H1 (cell line): ENCODE data around the gene BHLHE23. TPM values are rescaled to one million over a fixed set of nuclear protein-coding genes. Genes with fewer than 3 reads are reported as not detected.

Source experiments
- polyA plus RNA-seq, 7 experiments: library from polyadenylated mRNA; depleted of rRNA in 3 of 7; stranded (reverse) in 5 of 7; unstranded in 2 of 7; fragments of >200 nt in 5 of 7; fragments of 200-250 nt in 2 of 7; gene quantifications; 1 replicate in 5 of 7; 2 replicates in 1 of 7; 4 replicates in 1 of 7; pipeline versions ENCODE4 v1.2.1 to v1.2.3, GENCODE V29; 2011 to 2013; ENCODE audit warnings: missing spikeins in 2 of 7, mixed read lengths in 2 of 7
- total RNA-seq: library from RNA; stranded (reverse); fragmentation: NEBNext Ultra II Directional; extraction: Animal tissue kit (Norgen Biotek cat#: 25700); gene quantifications from 2 replicates; pipeline ENCODE4 v1.2.1, GENCODE V29; 2021

Gene BHLHE23
- total and polyA plus RNA-seq, 2 of the 8 experiments (the other 6 are each of a cell fraction or from before 2014, with no cell fraction given): 0.47 TPM; not detected in 1

Other genes with a start within 250 kb of the BHLHE23 start
- gene MRGBP, start 210.5 kb downstream of the BHLHE23 start, total RNA-seq: 16.8 and 18.7 TPM in 2 replicates
- 15.0 and 16.7 TPM in 2 replicates for gene MRGBP, start 210.5 kb downstream of the BHLHE23 start, polyA plus RNA-seq (2011; rRNA removed)
- 25.1 and 25.8 TPM in 2 replicates for gene OGFR, start 202.1 kb downstream of the BHLHE23 start, total RNA-seq
- gene OGFR, start 202.1 kb downstream of the BHLHE23 start, polyA plus RNA-seq (2011; rRNA removed): 13.9 and 26.7 TPM in 2 replicates
- gene COL9A3, start 189.9 kb downstream of the BHLHE23 start, total RNA-seq: 76.0 and 80.1 TPM in 2 replicates
- gene COL9A3, start 189.9 kb downstream of the BHLHE23 start, polyA plus RNA-seq (2011; rRNA removed): 21.7 and 39.7 TPM in 2 replicates
- 15.0 and 15.6 TPM in 2 replicates for gene TCFL5, start 145.1 kb downstream of the BHLHE23 start, total RNA-seq
- gene TCFL5, start 145.1 kb downstream of the BHLHE23 start, polyA plus RNA-seq (2011; rRNA removed): 4.4 and 6.2 TPM in 2 replicates
- 82.8 and 83.2 TPM in 2 replicates for gene DIDO1, start 80.5 kb downstream of the BHLHE23 start, total RNA-seq
- 53.6 and 58.8 TPM in 2 replicates for gene DIDO1, start 80.5 kb downstream of the BHLHE23 start, polyA plus RNA-seq (2011; rRNA removed)
- gene GID8, start 68.8 kb downstream of the BHLHE23 start, total RNA-seq: 72.9 and 73.1 TPM in 2 replicates
- gene GID8, start 68.8 kb downstream of the BHLHE23 start, polyA plus RNA-seq (2011; rRNA removed): 39.7 and 40.7 TPM in 2 replicates
- 31.1 and 35.2 TPM in 2 replicates for gene SLC17A9, start 54.3 kb downstream of the BHLHE23 start, total RNA-seq
- 23.5 and 39.6 TPM in 2 replicates for gene SLC17A9, start 54.3 kb downstream of the BHLHE23 start, polyA plus RNA-seq (2011; rRNA removed)
- gene YTHDF1, start 209.2 kb upstream of the BHLHE23 start, total RNA-seq: 66.0 and 66.1 TPM in 2 replicates
- 32.8 and 38.3 TPM in 2 replicates for gene YTHDF1, start 209.2 kb upstream of the BHLHE23 start, polyA plus RNA-seq (2011; rRNA removed)
- 0.41 TPM in 1 of 2 replicates, not detected in the other for gene BIRC7, start 228.9 kb upstream of the BHLHE23 start, total RNA-seq
- gene BIRC7, start 228.9 kb upstream of the BHLHE23 start, polyA plus RNA-seq (2011; rRNA removed): 0.11 and 0.16 TPM in 2 replicates
- gene NKAIN4, start 247.5 kb upstream of the BHLHE23 start, total RNA-seq: 6.6 and 6.9 TPM in 2 replicates
- gene NKAIN4, start 247.5 kb upstream of the BHLHE23 start, polyA plus RNA-seq (2011; rRNA removed): 17.0 and 21.9 TPM in 2 replicates